H9 (cell line): ENCODE measurements around the gene C20orf202. TPM values are rescaled to one million over a fixed set of nuclear protein-coding genes. Genes with fewer than 3 reads are reported as not detected.

Source experiments
- DNase-seq: peaks from one replicate; pipeline ENCODE4 v3.0.0-alpha.2; 2017
- H2AFZ ChIP-seq: one replicate; pipeline ENCODE4 v1.6.1; 2013; ENCODE audit warnings: mild to moderate bottlenecking, low read length, control low read depth, moderate library complexity
- H2AK5ac ChIP-seq: 2 replicates; pipeline ENCODE4 v1.6.1; 2013; ENCODE audit warnings: low read length, control low read depth, mixed read lengths; ENCODE audit not compliant: insufficient read length
- H2BK120ac ChIP-seq: one replicate; pipeline ENCODE4 v1.6.1; 2013; ENCODE audit warnings: low read depth, mild to moderate bottlenecking, low read length, control low read depth, inconsistent platforms; ENCODE audit not compliant: poor library complexity, severe bottlenecking
- H2BK12ac ChIP-seq: 2 replicates; pipeline ENCODE4 v1.6.1; 2013; ENCODE audit warnings: low read length, control low read depth, mixed read lengths, low read depth; ENCODE audit not compliant: insufficient read length
- H2BK15ac ChIP-seq: 2 replicates; pipeline ENCODE4 v1.6.1; 2013; ENCODE audit warnings: low read depth, low read length, control low read depth
- H2BK20ac ChIP-seq: one replicate; pipeline ENCODE4 v1.6.1; 2013; ENCODE audit warnings: low read depth, mild to moderate bottlenecking, low read length, control low read depth, inconsistent platforms; ENCODE audit not compliant: poor library complexity, severe bottlenecking
- H2BK5ac ChIP-seq: 2 replicates; pipeline ENCODE4 v1.6.1; 2013; ENCODE audit warnings: low read length, control low read depth, mixed read lengths; ENCODE audit not compliant: insufficient read length
- H3K14ac ChIP-seq: 2 replicates; pipeline ENCODE4 v1.6.1; 2013; ENCODE audit warnings: low read length, control low read depth; ENCODE audit not compliant: insufficient read depth
- H3K18ac ChIP-seq: 2 replicates; pipeline ENCODE4 v1.6.1; 2013; ENCODE audit warnings: low read depth, mild to moderate bottlenecking, mixed read lengths, low read length, control low read depth; ENCODE audit not compliant: insufficient read length
- H3K23ac ChIP-seq: 2 replicates; pipeline ENCODE4 v1.6.1; 2013; ENCODE audit warnings: low read length, control low read depth, mixed read lengths, low read depth; ENCODE audit not compliant: insufficient read length
- H3K23me2 ChIP-seq: 2 replicates; pipeline ENCODE4 v1.6.1; 2013; ENCODE audit warnings: low read depth, mild to moderate bottlenecking, mixed read lengths, low read length, control low read depth; ENCODE audit not compliant: insufficient read length, poor library complexity, severe bottlenecking
- H3K27ac ChIP-seq: 2 replicates; pipeline ENCODE4 v1.5.1; 2013; ENCODE audit warnings: low read length, control low read depth, mixed read lengths, low read depth; ENCODE audit not compliant: insufficient read length
- H3K27me3 ChIP-seq: 2 replicates; pipeline ENCODE4 v1.6.1; 2013; ENCODE audit warnings: low read length, control low read depth, inconsistent platforms; ENCODE audit not compliant: insufficient read depth
- H3K4ac ChIP-seq: 2 replicates; pipeline ENCODE4 v1.6.1; 2013; ENCODE audit warnings: low read depth, mild to moderate bottlenecking, control low read depth, inconsistent platforms, low read length, moderate library complexity
- H3K4me1 ChIP-seq: 2 replicates; pipeline ENCODE4 v1.6.1; 2013; ENCODE audit warnings: low read length, control low read depth, inconsistent platforms; ENCODE audit not compliant: insufficient read depth
- H3K4me2 ChIP-seq: 2 replicates; pipeline ENCODE4 v1.6.1; 2013; ENCODE audit warnings: low read length, control low read depth, mixed read lengths; ENCODE audit not compliant: insufficient read length, insufficient read depth
- H3K56ac ChIP-seq: 2 replicates; pipeline ENCODE4 v1.6.1; 2013; ENCODE audit warnings: low read depth, mild to moderate bottlenecking, mixed read lengths, low read length, control low read depth; ENCODE audit not compliant: insufficient read length
- H3K79me1 ChIP-seq: 2 replicates; pipeline ENCODE4 v1.6.1; 2013; ENCODE audit warnings: low read depth, mild to moderate bottlenecking, moderate library complexity, low read length, control low read depth, inconsistent platforms; ENCODE audit not compliant: insufficient read depth, poor library complexity, severe bottlenecking
- H3K79me2 ChIP-seq: 2 replicates; pipeline ENCODE4 v1.6.1; 2013; ENCODE audit warnings: low read length, control low read depth, inconsistent platforms; ENCODE audit not compliant: insufficient read depth
- H3K9ac ChIP-seq: 2 replicates; pipeline ENCODE4 v1.6.1; 2013; ENCODE audit warnings: low read length, control low read depth, mixed read lengths; ENCODE audit not compliant: insufficient read length; ENCODE audit errors: extremely low read depth
- H3K9me3 ChIP-seq: one replicate; pipeline ENCODE4 v1.6.1; 2013; ENCODE audit warnings: low read depth, low read length, inconsistent platforms; ENCODE audit not compliant: control insufficient read depth
- H3T11ph ChIP-seq: one replicate; pipeline ENCODE4 v1.6.1; 2013; ENCODE audit warnings: mild to moderate bottlenecking, low read length, control low read depth, inconsistent platforms
- H4K20me1 ChIP-seq: one replicate; pipeline ENCODE4 v1.6.1; 2013; ENCODE audit not compliant: control insufficient read depth, insufficient read length, insufficient read depth
- H4K5ac ChIP-seq: 2 replicates; pipeline ENCODE4 v1.6.1; 2013; ENCODE audit warnings: low read depth, mild to moderate bottlenecking, mixed read lengths, low read length, control low read depth; ENCODE audit not compliant: insufficient read length
- H4K8ac ChIP-seq: replicated peaks from 2 replicates; pipeline ENCODE4 v1.6.1; 2013; ENCODE audit warnings: low read length, control low read depth, mixed read lengths, low read depth; ENCODE audit not compliant: insufficient read length
- H4K91ac ChIP-seq: 2 replicates; pipeline ENCODE4 v1.6.1; 2013; ENCODE audit warnings: low read depth, mild to moderate bottlenecking, moderate library complexity, mixed read lengths, low read length, control low read depth; ENCODE audit not compliant: insufficient read length
- H3K27ac Mint-ChIP-seq, 3 experiments: 2 replicates in 2 of 3; 3 replicates in 1 of 3; pipeline ENCODE4 v1.8.0; 2020 to 2021; ENCODE audit warnings: mixed read lengths in 3 of 3, mild to moderate bottlenecking in 1 of 3, moderate library complexity in 1 of 3
- H3K27me3 Mint-ChIP-seq: 2 replicates; pipeline ENCODE4 v1.8.0; 2021; ENCODE audit warnings: low read depth, mild to moderate bottlenecking, moderate library complexity, mixed read lengths
- H3K36me3 Mint-ChIP-seq, 3 experiments: 2 replicates in 2 of 3; 3 replicates in 1 of 3; pipeline ENCODE4 v1.8.0; 2020 to 2021; ENCODE audit warnings: low read depth in 3 of 3, mixed read lengths in 3 of 3; ENCODE audit not compliant: insufficient read depth in 1 of 3
- H3K4me1 Mint-ChIP-seq, 2 experiments: 2 replicates each; pipeline ENCODE4 v1.8.0; 2020; ENCODE audit warnings: mixed read lengths in 2 of 2
- H3K4me3 Mint-ChIP-seq, 2 experiments: 2 replicates in 1 of 2; 3 replicates in 1 of 2; pipeline ENCODE4 v1.8.0; 2020 to 2021; ENCODE audit warnings: mild to moderate bottlenecking in 2 of 2, mixed read lengths in 2 of 2, moderate library complexity in 1 of 2
- H3K9me3 Mint-ChIP-seq, 2 experiments: 2 replicates in 1 of 2; 3 replicates in 1 of 2; pipeline ENCODE4 v1.8.0; 2020; ENCODE audit warnings: mild to moderate bottlenecking in 2 of 2, mixed read lengths in 2 of 2, moderate library complexity in 1 of 2
- CTCF ChIP-seq: fragments of 200-600 bp; sonication (generic); conservative IDR thresholded peaks from 3 replicates; pipeline ENCODE4 v1.8.0; 2021; ENCODE audit warnings: antibody characterized with exemption, mild to moderate bottlenecking
- WGBS: extraction: QIAGEN DNeasy Blood & Tissue Kit; methylation state at CpG from one replicate; pipeline ENCODE4 v1.1.7; 2013; ENCODE audit warnings: missing lambda C conversion rate, low lambda C conversion rate, mixed read lengths; ENCODE audit not compliant: insufficient read length; ENCODE audit errors: extremely low coverage; 5-methylcytosine and 5-hydroxymethylcytosine counted together
- total RNA-seq: library from RNA; stranded (reverse); gene quantifications from 2 replicates; pipeline ENCODE4 v1.2.1, GENCODE V29; 2021

Gene C20orf202
- total RNA-seq, 1 experiment from 2014 or later = 0.13 TPM

DNA sequence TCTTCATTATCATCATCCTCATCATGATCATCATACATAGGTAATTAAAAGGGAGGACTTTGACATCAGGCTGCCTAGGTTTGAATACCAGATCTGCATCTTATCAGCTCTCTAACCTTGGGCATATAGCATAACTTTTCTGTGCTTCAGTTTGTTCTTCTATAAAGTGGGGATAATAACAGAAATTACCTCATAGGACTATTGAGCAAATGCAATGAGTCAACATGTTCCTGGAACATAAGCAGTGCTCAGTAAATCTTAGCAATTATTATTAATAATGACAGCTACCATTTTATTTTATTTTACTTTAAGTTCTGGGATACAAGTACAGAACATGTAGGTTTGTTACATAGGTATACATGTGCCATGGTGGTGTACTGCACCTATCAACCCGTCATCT is 7.2 kb downstream of the C20orf202 start:
- H3K56ac ChIP-seq = no peak overlapping the region
- no peak overlapping the region for H3K18ac ChIP-seq
- H3K4me3 Mint-ChIP-seq = no peak overlapping the region
- no peaks in the 10 kb centered on the region for H3K9me3 ChIP-seq
- no peaks in the 10 kb centered on the region for H3K9me3 Mint-ChIP-seq
- H3K23me2 ChIP-seq = no peaks in the 10 kb centered on the region
- H3K79me1 ChIP-seq = no peaks in the 10 kb centered on the region
- H3K79me2 ChIP-seq = no peaks in the 10 kb centered on the region
- H4K91ac ChIP-seq = no peak overlapping the region
- no peaks in the 10 kb centered on the region for H3K27me3 ChIP-seq
- no peak overlapping the region for H3K23ac ChIP-seq
- no peak overlapping the region for H2BK12ac ChIP-seq
- no peak overlapping the region for H3K27ac Mint-ChIP-seq
- H3K27me3 Mint-ChIP-seq = peaks cover 37% of the 10 kb centered on the region
- H3K4me1 Mint-ChIP-seq = peaks cover 22 to 25% of the 10 kb centered on the region in 2 experiments
- no peak overlapping the region for H2AFZ ChIP-seq
- no peak overlapping the region for H2BK5ac ChIP-seq
- H3K4me2 ChIP-seq = no peak overlapping the region
- no peak overlapping the region for H2BK15ac ChIP-seq
- H2BK20ac ChIP-seq = no peak overlapping the region
- no peak for TF ChIP-seq CTCF
- no peak overlapping the region for H3K4ac ChIP-seq
- WGBS = no CpG with 5 or more reads among the region's 1 CpG
- no peak overlapping the region for H4K8ac ChIP-seq
- H3K14ac ChIP-seq = no peak overlapping the region
- no peak overlapping the region for H3K9ac ChIP-seq
- H3T11ph ChIP-seq = no peak overlapping the region
- H2BK120ac ChIP-seq = no peak overlapping the region
- DNase-seq = no peak
- no peak overlapping the region for H4K5ac ChIP-seq
- H3K27ac ChIP-seq = no peak overlapping the region
- no peaks in the 10 kb centered on the region for H3K36me3 Mint-ChIP-seq
- H3K4me1 ChIP-seq = peaks cover 5% of the 10 kb centered on the region; the same call in 1 of the 2 replicates
- H2AK5ac ChIP-seq = no peak overlapping the region
- H4K20me1 ChIP-seq = no peaks in the 10 kb centered on the region
